Tibial nerve (tissue), 4 donors: ENCODE measurements around the gene BBC3.

ENCODE experiments used
- CTCF ChIP-seq, 5 experiments: fragments of 200-600 bp in 3 of 5; fragments of 450-650 bp in 2 of 5; sonication (generic) in 3 of 5; IDR thresholded peaks; one replicate each; pipeline ENCODE4 v1.5.1; 2016 to 2019; ENCODE audit warnings: antibody characterized with exemption in 5 of 5, mild to moderate bottlenecking in 3 of 5, moderate library complexity in 2 of 5
- EP300 ChIP-seq, 2 donors: sonication (generic); formaldehyde crosslinking; IDR thresholded peaks; one replicate each; pipeline ENCODE4 v1.6.1; 2017; ENCODE audit warnings: antibody characterized with exemption in 2 of 2, mild to moderate bottlenecking in 1 of 2
- POLR2A ChIP-seq, 2 donors: fragments of 450-650 bp; IDR thresholded peaks; one replicate each; pipeline ENCODE4 v1.6.1; 2017; ENCODE audit warnings: antibody characterized with exemption in 2 of 2, mild to moderate bottlenecking in 2 of 2, moderate library complexity in 2 of 2

DNA sequence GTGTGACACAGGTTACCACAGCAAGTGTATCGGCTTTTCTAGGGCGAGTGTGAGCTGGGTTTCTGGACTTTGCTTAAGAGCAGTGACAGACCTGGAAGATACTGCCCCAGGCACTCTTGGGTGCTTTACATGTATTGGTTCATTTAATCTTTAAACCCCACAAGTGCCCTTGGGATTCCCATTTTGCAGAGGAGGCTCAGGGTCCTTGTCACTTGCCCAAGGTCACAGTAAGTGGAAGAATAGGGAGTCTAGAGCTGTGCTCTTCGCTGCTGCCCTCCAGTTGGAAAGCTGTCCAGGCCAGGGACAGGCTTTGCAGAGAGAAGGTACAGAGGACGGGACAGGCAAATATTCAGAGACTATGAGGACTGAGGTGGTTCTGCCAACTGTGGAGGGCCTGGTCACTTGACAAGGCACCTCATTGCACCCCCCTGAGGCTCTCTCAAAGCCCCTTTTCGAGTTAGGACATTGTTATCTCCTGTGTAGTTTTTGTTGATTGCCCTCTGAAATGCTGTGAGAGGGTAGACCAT, 42.4 kb downstream of the BBC3 start:
- TF ChIP-seq EP300 (IDR thresholded peaks at IDR 0.05): no peak
- TF ChIP-seq CTCF (IDR thresholded peaks at IDR 0.05): no peak
- no peak for TF ChIP-seq POLR2A (IDR thresholded peaks at IDR 0.05)
